ENCODE data around the gene CRTC2.

CRTC2 gene

DNA sequence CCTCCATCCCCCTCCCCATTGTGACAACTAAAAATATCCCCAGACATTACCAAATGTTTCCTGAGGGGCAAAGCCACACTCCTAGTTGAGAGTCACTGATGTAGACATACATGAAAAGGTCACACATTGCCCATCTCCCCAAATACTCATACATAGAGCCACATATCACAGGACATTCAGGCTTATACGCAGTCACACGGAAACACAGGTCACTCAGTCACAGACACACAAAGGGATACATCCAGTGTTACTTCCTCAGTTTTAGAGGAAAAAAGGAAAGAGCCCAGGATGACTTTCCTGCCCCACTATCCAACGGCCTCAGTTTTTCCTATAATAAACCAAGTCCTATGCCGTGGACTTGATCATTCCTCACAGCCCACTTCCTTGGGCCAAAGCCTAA, 3.0 kb upstream of the CRTC2 start:
- DNase-seq (ENCODE audit: low spot score), result no peak
- no peak for TF ChIP-seq CTCF (IDR thresholded peaks at IDR 0.05; ENCODE audit: extremely low read depth, missing control alignments)

GRCh38 chr1:153960206-153960605, 1.8 kb upstream of the CRTC2 start:
- DNase-seq (ENCODE audit: low spot score), result no peak
- no peak for TF ChIP-seq CTCF (IDR thresholded peaks at IDR 0.05; ENCODE audit: extremely low read depth, missing control alignments)

GRCh38 chr1:153959454-153959853, 1.0 kb upstream of the CRTC2 start:
- DNase-seq (ENCODE audit: low spot score), result no peak
- no peak for TF ChIP-seq CTCF (IDR thresholded peaks at IDR 0.05; ENCODE audit: extremely low read depth, missing control alignments)

DNA sequence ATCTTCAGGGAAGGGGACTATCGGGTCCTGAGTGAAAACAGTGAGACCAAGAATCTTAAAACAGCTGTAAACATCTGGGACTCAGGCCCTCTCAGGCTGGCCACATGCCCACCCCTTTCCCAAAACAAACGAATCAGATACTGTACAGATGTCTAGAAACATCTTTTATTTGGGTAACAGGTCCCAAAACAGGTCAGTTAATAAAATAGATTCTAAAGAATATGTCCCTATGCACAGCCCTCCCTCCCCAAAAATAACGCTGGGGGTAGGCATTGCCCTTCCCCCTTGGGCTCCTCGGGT, 499 bp upstream of the CRTC2 start:
- no peak for DNase-seq (ENCODE audit: low spot score)
- no peak for TF ChIP-seq CTCF (IDR thresholded peaks at IDR 0.05; ENCODE audit: extremely low read depth, missing control alignments)

GRCh38 chr1:153957744-153958110, 685 bp downstream of the CRTC2 start:
- no peak for TF ChIP-seq CTCF (IDR thresholded peaks at IDR 0.05; ENCODE audit: extremely low read depth, missing control alignments)
- DNase-seq (ENCODE audit: low spot score), result peak; percentile 71

DNA sequence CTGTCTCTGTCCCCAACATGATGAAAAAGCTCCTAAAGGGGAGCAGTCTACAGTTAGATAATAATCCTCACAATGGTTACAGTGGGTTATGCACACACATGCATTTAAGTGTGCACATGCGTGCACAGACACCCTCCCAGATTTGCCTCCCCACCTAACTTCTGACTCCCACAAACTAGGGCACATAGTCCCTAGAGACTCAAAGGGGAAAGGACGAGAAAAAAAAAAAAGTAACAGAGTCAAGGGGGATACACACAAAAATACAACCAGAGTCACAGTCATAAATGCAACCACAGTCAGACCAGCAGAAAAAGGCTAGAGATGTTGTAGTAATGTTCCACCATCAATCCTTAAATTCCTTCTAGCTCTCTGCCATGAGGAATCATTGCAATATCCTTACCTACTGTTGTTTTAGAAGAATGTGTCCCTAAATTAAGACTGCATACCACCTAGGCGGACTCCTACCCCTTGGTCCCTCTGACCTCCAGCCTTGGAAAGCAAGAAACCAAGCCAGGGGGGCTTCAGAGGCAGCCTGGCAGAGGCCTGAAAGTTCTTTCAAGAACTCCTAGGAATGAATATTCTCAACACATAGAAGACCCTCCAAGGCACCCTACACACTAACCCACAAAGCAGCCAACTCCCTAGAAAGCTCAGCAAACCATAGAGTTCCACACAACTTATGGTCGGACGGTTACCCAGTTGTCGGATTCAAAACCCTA, 1.3 kb downstream of the CRTC2 start:
- TF ChIP-seq CTCF (IDR thresholded peaks at IDR 0.05; ENCODE audit: extremely low read depth, missing control alignments), result no peak
- no peak for DNase-seq (ENCODE audit: low spot score)

DNA sequence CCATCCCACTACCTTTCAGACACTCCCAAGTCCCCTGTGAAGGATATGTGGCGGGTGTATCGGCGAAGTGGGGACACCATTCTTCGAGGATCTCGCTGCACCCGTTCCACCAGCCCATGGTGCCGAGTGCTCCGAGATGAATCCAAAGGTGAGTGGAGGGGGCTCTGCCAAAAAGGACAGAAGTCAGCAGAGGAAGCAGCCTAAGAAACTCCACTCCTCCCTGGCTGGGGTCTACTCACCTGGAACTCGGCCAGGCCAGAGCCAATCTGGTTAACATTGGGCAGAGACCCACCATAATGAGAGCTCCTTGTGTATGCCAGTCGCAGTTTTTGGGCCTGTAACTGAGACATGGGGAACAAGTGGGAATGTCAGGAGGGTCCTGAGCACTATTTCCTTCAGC, 3.6 kb downstream of the CRTC2 start:
- DNase-seq (ENCODE audit: low spot score), result no peak
- no peak for TF ChIP-seq CTCF (IDR thresholded peaks at IDR 0.05; ENCODE audit: extremely low read depth, missing control alignments)
